Karpas-422 (cell line): Measurements from ENCODE around the gene STRN3. TPM values are rescaled to one million over a fixed set of nuclear protein-coding genes. Genes with fewer than 3 reads are reported as not detected.

Source experiments
- DNase-seq: peaks from one replicate; pipeline ENCODE4 v3.0.0-alpha.2; 2015
- H2AFZ ChIP-seq: fragments of 200-600 bp; sonication (generic); 2 replicates; pipeline ENCODE4 v1.6.1; 2014; ENCODE audit warnings: antibody characterized with exemption, low read length, mixed read lengths
- H3K27ac ChIP-seq: fragments of 200-600 bp; sonication (generic); 2 replicates; pipeline ENCODE4 v1.5.1; 2014; ENCODE audit warnings: mild to moderate bottlenecking, low read length, moderate library complexity
- H3K27me3 ChIP-seq: fragments of 200-600 bp; sonication (generic); 2 replicates; pipeline ENCODE4 v1.6.1; 2014; ENCODE audit warnings: low read length, mixed read lengths
- H3K36me3 ChIP-seq: fragments of 200-600 bp; sonication (generic); 2 replicates; pipeline ENCODE4 v1.6.1; 2014; ENCODE audit warnings: low read length, mixed read lengths; ENCODE audit not compliant: insufficient read depth
- H3K4me1 ChIP-seq: fragments of 200-600 bp; sonication (generic); 2 replicates; pipeline ENCODE4 v1.6.1; 2014; ENCODE audit warnings: mild to moderate bottlenecking, low read length, mixed read lengths
- H3K4me2 ChIP-seq: fragments of 200-600 bp; sonication (generic); 2 replicates; pipeline ENCODE4 v1.6.1; 2014; ENCODE audit warnings: low read length, low read depth, mild to moderate bottlenecking; ENCODE audit not compliant: poor library complexity, severe bottlenecking
- H3K4me3 ChIP-seq: fragments of 200-600 bp; sonication (generic); 2 replicates; pipeline ENCODE4 v1.5.1; 2014; ENCODE audit warnings: mild to moderate bottlenecking, antibody characterized with exemption, low read length, mixed read lengths
- H3K79me2 ChIP-seq: fragments of 200-600 bp; sonication (generic); 2 replicates; pipeline ENCODE4 v1.6.1; 2014; ENCODE audit warnings: mild to moderate bottlenecking, low read length, mixed read lengths
- H3K9ac ChIP-seq: fragments of 200-600 bp; sonication (generic); 2 replicates; pipeline ENCODE4 v1.6.0; 2014; ENCODE audit warnings: low read length
- H3K9me2 ChIP-seq: fragments of 200-600 bp; sonication (generic), shearing (Covaris generic); replicated peaks from 2 replicates; pipeline ENCODE4 v1.6.0; 2014; ENCODE audit warnings: mild to moderate bottlenecking, low read length, moderate library complexity; ENCODE audit not compliant: insufficient read depth
- H3K9me3 ChIP-seq: fragments of 300-700, 200-600 bp; sonication (generic); 2 replicates; pipeline ENCODE4 v1.6.1; 2014; ENCODE audit warnings: low read length, mixed read lengths
- H4K20me1 ChIP-seq: fragments of 200-600 bp; sonication (generic); 2 replicates; pipeline ENCODE4 v1.6.1; 2014; ENCODE audit warnings: mild to moderate bottlenecking, antibody characterized with exemption, low read length, low read depth; ENCODE audit not compliant: insufficient read depth
- total RNA-seq: library from RNA; depleted of rRNA; stranded (reverse); fragments of >200 nt; shearing (Covaris generic); gene quantifications from 2 replicates; pipeline ENCODE4 v1.2.3, GENCODE V29; 2014; ENCODE audit warnings: low replicate concordance

STRN3 gene
- total RNA-seq, 1 experiment from 2014 or later, result 59.0 TPM

DNA sequence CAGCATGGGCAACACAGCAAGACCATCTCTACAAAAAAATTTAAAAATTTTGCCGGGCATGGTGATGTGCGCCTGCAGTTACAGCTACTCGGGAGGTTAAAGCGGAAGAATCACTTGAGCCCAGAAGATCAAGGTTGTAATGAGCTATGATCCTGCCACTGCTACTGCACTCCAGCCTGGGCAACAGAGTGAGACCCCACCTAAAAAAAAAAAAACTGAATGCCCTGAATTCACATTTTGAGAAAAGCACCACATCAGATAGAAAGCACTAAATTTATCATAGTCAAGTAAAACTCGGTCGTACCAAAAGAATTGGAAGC is 24.9 kb downstream of the STRN3 start:
- H3K9me2 ChIP-seq, result no peaks in the 10 kb centered on the region
- peaks cover 2% of the 10 kb centered on the region for H3K4me1 ChIP-seq
- no peak overlapping the region for H3K4me3 ChIP-seq
- H3K9ac ChIP-seq, result no peak overlapping the region
- peaks cover 23% of the 10 kb centered on the region for H3K9me3 ChIP-seq
- H2AFZ ChIP-seq, result no peak overlapping the region
- H3K79me2 ChIP-seq, result peaks cover 96% of the 10 kb centered on the region
- H3K27ac ChIP-seq, result no peak overlapping the region
- DNase-seq, result no peak
- 0 out of 2 replicates have a peak, but pooled peaks cover under 1% of the 10 kb centered on the region for H4K20me1 ChIP-seq
- no peak overlapping the region for H3K4me2 ChIP-seq
- peaks cover 51% of the 10 kb centered on the region for H3K36me3 ChIP-seq
- H3K27me3 ChIP-seq, result no peaks in the 10 kb centered on the region

DNA sequence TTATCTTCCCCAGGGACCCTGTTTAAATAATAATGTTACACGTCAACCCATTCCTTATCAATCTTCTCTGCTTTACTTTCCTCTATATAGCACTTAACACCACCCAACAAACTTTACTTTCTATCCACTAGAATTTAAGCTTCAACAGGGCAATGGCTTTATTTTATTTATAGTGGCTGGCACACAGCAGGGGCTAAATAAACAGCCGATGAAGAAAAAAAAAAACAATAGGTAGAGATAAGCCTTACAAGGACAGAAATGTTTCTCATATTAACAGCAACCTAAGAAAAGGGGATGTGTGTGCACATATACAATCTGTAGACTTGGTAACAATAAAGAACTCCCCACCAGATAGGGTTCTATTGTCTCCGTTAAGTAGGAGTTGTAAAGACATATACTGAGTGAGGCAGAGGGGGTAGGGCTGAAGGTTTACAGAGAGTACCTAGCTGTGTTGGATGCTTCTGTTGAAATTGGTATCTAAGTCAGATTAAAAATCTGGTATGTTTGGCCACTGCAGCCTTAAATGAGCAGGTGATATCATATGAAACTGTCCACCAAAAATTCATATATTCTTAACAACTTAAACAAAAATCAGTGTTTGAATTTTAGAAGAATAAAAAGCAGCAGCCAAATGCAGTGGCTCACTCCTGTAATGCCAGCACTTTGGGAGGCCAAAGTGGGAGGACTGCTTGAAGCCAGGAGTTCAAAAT is 25.4 kb downstream of the STRN3 start:
- no peaks in the 10 kb centered on the region for H3K27me3 ChIP-seq
- H4K20me1 ChIP-seq, result 0 out of 2 replicates have a peak, but pooled peaks cover 6% of the 10 kb centered on the region
- no peak overlapping the region for H2AFZ ChIP-seq
- H3K9me3 ChIP-seq, result peaks cover 23% of the 10 kb centered on the region
- no peak overlapping the region for H3K27ac ChIP-seq
- no peak overlapping the region for H3K9ac ChIP-seq
- H3K36me3 ChIP-seq, result peaks cover 51% of the 10 kb centered on the region
- no peak overlapping the region for H3K4me3 ChIP-seq
- H3K4me1 ChIP-seq, result peaks cover 7% of the 10 kb centered on the region
- peaks cover 96% of the 10 kb centered on the region for H3K79me2 ChIP-seq
- H3K9me2 ChIP-seq, result no peaks in the 10 kb centered on the region
- H3K4me2 ChIP-seq, result no peak overlapping the region
- DNase-seq, result no peak

DNA sequence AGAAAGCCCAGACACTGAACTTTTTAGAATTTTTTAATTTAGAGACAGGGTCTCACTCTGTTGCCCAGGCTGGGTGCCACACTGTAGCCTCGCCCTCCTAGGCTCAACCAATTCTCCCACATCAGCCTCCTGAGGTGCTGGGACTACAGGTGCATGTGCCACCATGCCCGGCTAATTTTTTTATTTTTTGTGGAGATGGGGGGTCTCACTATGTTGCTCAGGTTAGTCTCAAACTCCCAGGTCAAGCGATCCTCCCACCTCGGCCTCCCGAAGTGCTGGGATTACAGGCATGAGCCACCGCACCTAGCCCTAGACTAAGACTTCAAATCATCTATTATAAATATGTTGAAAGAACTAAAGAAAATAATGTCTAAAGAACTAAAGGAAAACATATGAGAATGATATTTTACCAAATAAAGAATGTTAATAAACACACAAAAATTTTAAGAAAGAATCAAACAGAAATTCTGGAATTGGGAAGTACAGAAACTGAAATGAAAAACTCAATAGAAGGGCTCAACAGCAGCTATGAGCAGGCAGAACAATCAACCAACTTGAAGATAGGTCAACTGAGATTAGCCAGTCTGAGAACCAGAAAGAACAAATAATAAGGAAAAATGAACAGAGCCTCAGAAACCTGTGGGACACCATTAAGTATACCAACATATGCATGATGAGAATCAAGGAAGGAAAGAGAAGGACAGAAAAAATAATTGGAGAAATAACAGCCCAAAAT is 27.0 kb downstream of the STRN3 start:
- peaks cover 96% of the 10 kb centered on the region for H3K79me2 ChIP-seq
- peaks cover 12% of the 10 kb centered on the region for H4K20me1 ChIP-seq
- peaks cover 20% of the 10 kb centered on the region for H3K4me1 ChIP-seq
- no peak overlapping the region for H3K4me2 ChIP-seq
- H2AFZ ChIP-seq, result no peak overlapping the region
- H3K36me3 ChIP-seq, result peaks cover 44% of the 10 kb centered on the region
- H3K9me2 ChIP-seq, result no peaks in the 10 kb centered on the region
- H3K4me3 ChIP-seq, result no peak overlapping the region
- no peak overlapping the region for H3K9ac ChIP-seq
- H3K27me3 ChIP-seq, result no peaks in the 10 kb centered on the region
- peaks cover 23% of the 10 kb centered on the region for H3K9me3 ChIP-seq
- DNase-seq, result no peak
- no peak overlapping the region for H3K27ac ChIP-seq

- DNase-seq, result no peak
- peaks cover 23% of the 10 kb centered on the region for H3K9me3 ChIP-seq
- H3K9ac ChIP-seq, result no peak overlapping the region
- no peak overlapping the region for H3K4me2 ChIP-seq
- no peaks in the 10 kb centered on the region for H3K27me3 ChIP-seq
- no peak overlapping the region for H3K27ac ChIP-seq
- H3K9me2 ChIP-seq, result no peaks in the 10 kb centered on the region
- H3K4me1 ChIP-seq, result peaks cover 20% of the 10 kb centered on the region
- peaks cover 13% of the 10 kb centered on the region for H4K20me1 ChIP-seq
- peaks cover 40% of the 10 kb centered on the region for H3K36me3 ChIP-seq
- H3K4me3 ChIP-seq, result no peak overlapping the region
- H3K79me2 ChIP-seq, result peaks cover 96% of the 10 kb centered on the region
- H2AFZ ChIP-seq, result no peak overlapping the region
Observed at GRCh38 chr14:30998100-30998706, 28.0 kb downstream of the STRN3 start.

- Histone ChIP-seq H3K27me3 (no peaks in the 10 kb centered on the region), H3K79me2 (peaks cover 98% of the 10 kb centered on the region), H3K4me1 (peaks cover 28% of the 10 kb centered on the region), H3K27ac (no peak overlapping the region), H4K20me1 (peaks cover 17% of the 10 kb centered on the region), H2AFZ (no peak overlapping the region), H3K36me3 (peaks cover 35% of the 10 kb centered on the region), H3K4me3 (no peak overlapping the region), H3K9me2 (no peaks in the 10 kb centered on the region), H3K9me3 (peaks cover 23% of the 10 kb centered on the region), H3K4me2 (no peak overlapping the region), H3K9ac (no peak overlapping the region)
- no peak for DNase-seq
Observed at GRCh38 chr14:30996892-30997659, 29.1 kb downstream of the STRN3 start.

DNA sequence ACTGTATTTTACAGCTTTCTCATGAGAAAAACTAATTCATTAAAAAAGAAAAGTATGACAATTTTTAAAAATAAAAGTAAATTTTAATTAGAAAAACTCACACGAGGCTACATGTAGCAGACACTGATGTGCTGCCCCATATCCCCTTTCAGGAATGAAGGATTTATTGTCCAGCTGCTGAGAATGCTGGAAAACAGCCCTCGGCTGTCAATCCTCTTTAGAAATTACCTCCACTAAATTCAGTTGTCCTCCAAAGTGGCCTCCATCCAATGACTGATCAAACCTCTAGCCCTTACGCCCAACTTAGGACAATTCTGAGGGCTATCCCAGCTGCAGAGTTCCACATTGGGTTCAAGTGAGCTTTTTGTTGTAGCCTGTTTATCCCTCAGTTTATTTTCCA is 30.5 kb downstream of the STRN3 start:
- Histone ChIP-seq H3K27ac (peak overlapping the region; percentile 62), H3K9ac (no peak overlapping the region)

GRCh38 chr14:30994681-30995620 is 31.2 kb downstream of the STRN3 start:
- Histone ChIP-seq H4K20me1 (peaks cover 17% of the 10 kb centered on the region), H3K36me3 (peaks cover 23% of the 10 kb centered on the region), H3K27ac (peak overlapping the region; percentile 62), H3K4me3 (no peak overlapping the region), H3K4me2 (peak overlapping the region; percentile 40), H2AFZ (no peak overlapping the region), H3K9me3 (peaks cover 20% of the 10 kb centered on the region), H3K9ac (no peak overlapping the region), H3K27me3 (no peaks in the 10 kb centered on the region), H3K9me2 (no peaks in the 10 kb centered on the region), H3K79me2 (peaks cover 100% of the 10 kb centered on the region), H3K4me1 (peaks cover 45% of the 10 kb centered on the region)
- peak; percentile 70 for DNase-seq

More for the DNA sequence above, 30.5 kb downstream of the STRN3 start:
- peaks cover 100% of the 10 kb centered on the region for H3K79me2 ChIP-seq
- no peaks in the 10 kb centered on the region for H3K9me2 ChIP-seq
- H3K27me3 ChIP-seq, result no peaks in the 10 kb centered on the region
- peaks cover 23% of the 10 kb centered on the region for H3K9me3 ChIP-seq
- H3K4me3 ChIP-seq, result no peak overlapping the region
- H2AFZ ChIP-seq, result no peak overlapping the region
- H3K4me2 ChIP-seq, result peak overlapping the region; percentile 40
- H3K36me3 ChIP-seq, result peaks cover 26% of the 10 kb centered on the region
- no peak for DNase-seq
- H4K20me1 ChIP-seq, result peaks cover 17% of the 10 kb centered on the region
- peaks cover 42% of the 10 kb centered on the region for H3K4me1 ChIP-seq
